Ecto neural progenitor cell (in vitro differentiated cells): ENCODE measurements around the gene ESPN.
"Not testable (repeated sequence)": the region's sequence is repeated elsewhere in the genome, so short reads cannot be mapped to it uniquely, and the experiment has no call there.

Experiments
- DNase-seq: peaks from one replicate; pipeline ENCODE4 v3.0.0-alpha.2; 2018; ENCODE audit warnings: low spot score

The ESPN gene

GRCh38 chr1:6428453-6428852 is 3.9 kb downstream of the ESPN start:
- not testable (repeated sequence) for DNase-seq

GRCh38 chr1:6429660-6430411 is 5.3 kb downstream of the ESPN start:
- not testable (repeated sequence) for DNase-seq

GRCh38 chr1:6431645-6432579 is 7.3 kb downstream of the ESPN start:
- not testable (repeated sequence) for DNase-seq

GRCh38 chr1:6434186-6434585 is 9.6 kb downstream of the ESPN start:
- no peak for DNase-seq

GRCh38 chr1:6435129-6435528 is 10.6 kb downstream of the ESPN start:
- no peak for DNase-seq

- no peak for DNase-seq
Observed at GRCh38 chr1:6435547-6435946, 11.0 kb downstream of the ESPN start.

- not testable (repeated sequence) for DNase-seq
Observed at GRCh38 chr1:6436277-6436676, 11.7 kb downstream of the ESPN start.

GRCh38 chr1:6437012-6437700 is 12.6 kb downstream of the ESPN start:
- DNase-seq: not testable (repeated sequence)

GRCh38 chr1:6438047-6438525 is 13.5 kb downstream of the ESPN start:
- DNase-seq: peak; percentile 86

GRCh38 chr1:6440198-6441126 is 15.9 kb downstream of the ESPN start:
- DNase-seq: peak; percentile 87

GRCh38 chr1:6441586-6441985 is 17.0 kb downstream of the ESPN start:
- DNase-seq: no peak

- no peak for DNase-seq
Observed at GRCh38 chr1:6443339-6444115, 19.0 kb downstream of the ESPN start.

GRCh38 chr1:6444377-6444776 is 19.8 kb downstream of the ESPN start:
- no peak for DNase-seq

- DNase-seq: no peak
Observed at GRCh38 chr1:6445062-6445763, 20.6 kb downstream of the ESPN start.

- not testable (repeated sequence) for DNase-seq
Observed at GRCh38 chr1:6445929-6446328, 21.4 kb downstream of the ESPN start.

- DNase-seq: no peak
Observed at GRCh38 chr1:6446665-6447015, 22.1 kb downstream of the ESPN start.

- peak; percentile 90 for DNase-seq
Observed at GRCh38 chr1:6447016-6447817, 22.6 kb downstream of the ESPN start.

- DNase-seq: peak; percentile 83
Observed at GRCh38 chr1:6447818-6448748, 23.5 kb downstream of the ESPN start.
